HCT116 (cell line): ENCODE measurements around the gene ELN. TPM values are rescaled to one million over a fixed set of nuclear protein-coding genes. Genes with fewer than 3 reads are reported as not detected.
A peak's percentile ranks its signal among the peaks of the same experiment; 100 is the strongest.

Experiments used
- ATAC-seq: fragments of 200-7000 bp; cut with Tn5 transposase; 2 replicates; pipeline ENCODE4 v1.9.1; 2020; ENCODE audit warnings: mild to moderate bottlenecking, moderate library complexity
- BruUV-seq: library from RNA; stranded (reverse); fragments of 400-500 nt; replicated peaks from 2 replicates; lab custom pipeline; 2021; lab: Mats Ljungman, UMichigan
- CTCF ChIA-PET: fragments of 300-600 bp; sonication (Branson Sonifier 250); formaldehyde crosslinking; loops from one replicate; lab custom pipeline; 2021; ENCODE audit warnings: antibody characterized with exemption; lab: Charles Lee
- POLR2A ChIA-PET: fragments of 300-600, 350-600 bp; sonication (Branson Sonifier 250); formaldehyde crosslinking; loops from one replicate; lab custom pipeline; 2021; ENCODE audit warnings: antibody characterized with exemption; lab: Charles Lee
- RAD21 ChIA-PET, 2 experiments: fragments of 300-600 bp; sonication (Branson Sonifier 250); formaldehyde crosslinking; loops; one replicate each; lab custom pipeline; 2023; ENCODE audit warnings: low total read pairs in 2 of 2; ENCODE audit not compliant: uncharacterized antibody in 2 of 2, unreplicated experiment in 2 of 2, low non-redundant PET in 1 of 2; lab: Charles Lee
- DNase-seq: peaks from one replicate; pipeline ENCODE4 v3.0.0-alpha.2; 2010; ENCODE audit warnings: low read depth, low spot score
- H2AFZ ChIP-seq: fragments of 200-600 bp; shearing (Covaris generic), sonication (generic); 2 replicates; pipeline ENCODE4 v1.6.1; 2017; ENCODE audit warnings: low read depth, mixed run types, mixed read lengths, antibody characterized with exemption, low read length; ENCODE audit not compliant: poor library complexity, severe bottlenecking
- H3K27ac ChIP-seq: 2 replicates; pipeline ENCODE4 v1.5.1; 2012; ENCODE audit warnings: low read depth, low read length
- H3K27me3 ChIP-seq: fragments of 200-600 bp; sonication (generic); 2 replicates; pipeline ENCODE4 v1.6.1; 2016; ENCODE audit warnings: mixed run types, low read length, mixed read lengths; ENCODE audit not compliant: insufficient read depth
- H3K36me3 ChIP-seq, 2 experiments: fragments of 200-500 bp in 1 of 2; fragments of 200-600 bp in 1 of 2; sonication (Bioruptor generic) in 1 of 2; sonication (generic) in 1 of 2; 2 replicates each; pipeline versions ENCODE4 v1.5.1 to v1.6.1; 2014 to 2016; ENCODE audit warnings: low read length in 2 of 2, inconsistent platforms in 1 of 2, mixed read lengths in 1 of 2, mixed run types in 1 of 2; ENCODE audit not compliant: insufficient read depth in 2 of 2, control insufficient read depth in 1 of 2
- H3K4me1 ChIP-seq, 2 experiments: fragments of 200-600 bp in 1 of 2; sonication (generic) in 1 of 2; 2 replicates each; pipeline versions ENCODE4 v1.5.1 to v1.6.1; 2012 to 2017; ENCODE audit warnings: low read length in 2 of 2, inconsistent platforms in 1 of 2, mild to moderate bottlenecking in 1 of 2, mixed read lengths in 1 of 2, mixed run types in 1 of 2, moderate library complexity in 1 of 2; ENCODE audit not compliant: insufficient read depth in 2 of 2, control insufficient read depth in 1 of 2
- H3K4me2 ChIP-seq: fragments of 200-600 bp; sonication (generic); 2 replicates; pipeline ENCODE4 v1.6.1; 2017; ENCODE audit warnings: mixed run types, low read length, mixed read lengths
- H3K4me3 ChIP-seq, 2 experiments: fragments of 200-600 bp in 1 of 2; sonication (generic) in 1 of 2; replicated peaks in 1 of 2; 2 replicates each; pipeline ENCODE4 v1.5.1; 2011 to 2016; ENCODE audit warnings: low read length in 2 of 2, control low read depth in 1 of 2, low read depth in 1 of 2, mild to moderate bottlenecking in 1 of 2, mixed read lengths in 1 of 2, mixed run types in 1 of 2
- H3K79me2 ChIP-seq: fragments of 200-600 bp; sonication (generic); 2 replicates; pipeline ENCODE4 v1.6.1; 2017; ENCODE audit warnings: mild to moderate bottlenecking, mixed run types, low read length, moderate library complexity, mixed read lengths; ENCODE audit not compliant: insufficient read depth
- H3K9ac ChIP-seq: fragments of 200-600 bp; sonication (generic); 2 replicates; pipeline ENCODE4 v1.6.1; 2016; ENCODE audit warnings: low read length, mixed read lengths
- H3K9me2 ChIP-seq: fragments of 200-600 bp; sonication (generic), shearing (Covaris generic); 2 replicates; pipeline ENCODE4 v1.6.1; 2017; ENCODE audit warnings: mixed run types, mild to moderate bottlenecking, moderate library complexity; ENCODE audit not compliant: insufficient read depth
- H3K9me3 ChIP-seq, 2 experiments: fragments of 200-500 bp in 1 of 2; fragments of 200-600 bp in 1 of 2; sonication (Bioruptor generic) in 1 of 2; sonication (generic) in 1 of 2; 2 replicates each; pipeline ENCODE4 v1.6.1; 2014 to 2017; ENCODE audit warnings: low read length in 2 of 2, mixed read lengths in 2 of 2, inconsistent platforms in 1 of 2, low read depth in 1 of 2, mild to moderate bottlenecking in 1 of 2, mixed run types in 1 of 2, moderate library complexity in 1 of 2; ENCODE audit not compliant: control insufficient read depth in 1 of 2, insufficient read depth in 1 of 2
- H4K20me1 ChIP-seq: fragments of 200-600 bp; sonication (generic), shearing (Covaris generic); 2 replicates; pipeline ENCODE4 v1.6.1; 2017; ENCODE audit warnings: mixed run types, mild to moderate bottlenecking, moderate library complexity; ENCODE audit not compliant: insufficient read depth
- CBX3 ChIP-seq: IDR thresholded peaks from 2 replicates; pipeline ENCODE4 v1.6.1; 2012; ENCODE audit warnings: low read depth
- CEBPB ChIP-seq: IDR thresholded peaks from 2 replicates; pipeline ENCODE4 v1.6.1; 2012; ENCODE audit warnings: low read depth
- EZH2 ChIP-seq: fragments of 200-600 bp; sonication (generic); IDR thresholded peaks from 2 replicates; pipeline ENCODE4 v1.6.1; 2017; ENCODE audit warnings: antibody characterized with exemption, mixed run types
- EZH2phosphoT487 ChIP-seq: fragments of 200-600 bp; IDR thresholded peaks from 2 replicates; pipeline ENCODE4 v1.6.1; 2018; ENCODE audit warnings: antibody characterized with exemption, borderline replicate concordance
- FOSL1 ChIP-seq: IDR thresholded peaks from 2 replicates; pipeline ENCODE4 v1.6.1; 2012; ENCODE audit warnings: low read depth
- JUND ChIP-seq: IDR thresholded peaks from 2 replicates; pipeline ENCODE4 v1.6.1; 2012
- POLR2A ChIP-seq: IDR thresholded peaks from 2 replicates; pipeline ENCODE4 v1.7.0; 2011; ENCODE audit warnings: borderline replicate concordance; ENCODE audit not compliant: insufficient read depth, insufficient read length; ENCODE audit errors: extremely low read depth
- SIN3A ChIP-seq: IDR thresholded peaks from 2 replicates; pipeline ENCODE4 v1.6.1; 2012; ENCODE audit warnings: low read depth
- SP1 ChIP-seq: IDR thresholded peaks from 2 replicates; pipeline ENCODE4 v1.6.1; 2012; ENCODE audit warnings: low read depth
- SRF ChIP-seq: IDR thresholded peaks from 2 replicates; pipeline ENCODE4 v1.6.1; 2012; ENCODE audit warnings: low read depth
- YY1 ChIP-seq: IDR thresholded peaks from 2 replicates; pipeline ENCODE4 v1.6.1; 2011; ENCODE audit warnings: low read length, low read depth, moderate library complexity, mild to moderate bottlenecking; ENCODE audit not compliant: insufficient replicate concordance; ENCODE audit errors: extremely low read depth
- intact Hi-C: fragments of 100-400 bp; cut with micrococcal nuclease; formaldehyde crosslinking; loops from 2 replicates; pipeline ENCODE4 v1.10.0; 2022
- total RNA-seq: library from RNA; stranded (reverse); gene quantifications from one replicate; pipeline ENCODE4 v1.2.1, GENCODE V29; 2021; ENCODE audit not compliant: unreplicated experiment
- TF ChIP-seq, protein P1 (sequence below): IDR thresholded peaks from 2 replicates; pipeline ENCODE4 v1.6.1; 2011; ENCODE audit warnings: mild to moderate bottlenecking, low read length, moderate library complexity; ENCODE audit not compliant: insufficient replicate concordance; ENCODE audit errors: extremely low read depth
- TF ChIP-seq, protein P2 (sequence below): IDR thresholded peaks from 2 replicates; pipeline ENCODE4 v1.6.1; 2012

ELN gene
- total RNA-seq, 1 experiment from 2014 or later, result 0.17 TPM

DNA sequence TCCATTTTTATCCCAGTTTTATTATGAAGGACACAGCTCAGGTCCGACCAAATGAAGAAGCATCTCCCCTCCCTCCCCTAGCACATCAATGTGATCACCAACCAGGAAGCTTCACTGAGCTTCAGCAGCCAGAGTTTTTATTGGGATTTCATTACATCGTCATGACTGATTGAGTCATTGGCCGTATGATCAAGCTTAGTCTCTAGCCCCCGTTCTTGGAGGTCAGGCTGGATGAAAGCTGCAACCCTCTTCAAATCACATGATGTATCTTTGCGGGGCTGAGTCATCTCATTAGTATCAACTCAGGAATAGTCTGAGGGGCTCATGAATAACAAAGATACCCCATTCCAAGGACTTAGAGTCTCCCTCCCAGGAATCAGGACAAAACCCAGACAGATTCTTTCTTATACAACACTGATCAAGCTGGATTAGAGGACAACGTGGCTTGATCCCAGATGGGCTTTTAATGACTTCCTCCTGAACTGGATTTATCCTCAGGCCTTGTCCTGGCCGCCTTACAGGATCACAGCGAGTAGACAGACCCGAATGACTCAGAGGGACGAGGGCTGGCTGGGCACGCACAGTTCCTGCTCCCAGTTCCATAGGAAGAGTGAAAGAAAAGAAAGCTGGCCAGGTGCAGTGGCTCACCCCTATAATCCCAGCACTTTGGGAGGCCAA is 70.1 kb downstream of the ELN start:
- Histone ChIP-seq H3K27ac (peak overlapping the region; percentile 27; the same call in 1 of the 2 replicates), H2AFZ (no peak overlapping the region)

DNA sequence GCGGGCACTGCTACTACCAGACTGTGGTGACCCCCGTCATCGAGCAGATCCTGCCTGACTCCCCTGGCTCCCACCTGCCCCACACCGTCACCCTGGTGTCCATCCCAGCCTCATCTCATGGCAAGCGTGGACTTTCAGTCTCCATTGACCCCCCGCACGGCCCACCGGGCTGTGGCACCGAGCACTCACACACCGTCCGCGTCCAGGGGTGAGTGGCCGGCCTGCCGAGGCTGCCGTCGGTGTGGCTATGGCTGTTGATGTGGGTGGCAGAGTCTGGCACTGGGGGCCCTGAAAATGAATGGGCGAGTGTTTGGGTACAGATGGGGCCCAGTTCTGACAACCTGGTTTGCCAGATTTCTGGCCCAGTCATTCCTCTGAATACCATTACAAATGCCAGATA is 71.1 kb downstream of the ELN start:
- ChIA-PET CTCF (no interaction called here), RAD21 (no interaction called here), POLR2A (no interaction called here)
- no peak for ATAC-seq
- Histone ChIP-seq H3K27me3 (no peaks in the 10 kb centered on the region), H3K27ac (no peak overlapping the region), H3K9me3 (peaks cover 0 to 13% of the 10 kb centered on the region in 2 experiments; a peak in 1 of 4 replicates), H3K4me1 (peaks cover 29 to 46% of the 10 kb centered on the region in 2 experiments), H4K20me1 (no peaks in the 10 kb centered on the region), H3K4me3 (no peak overlapping the region), H3K9ac (no peak overlapping the region), H3K79me2 (peaks cover 9% of the 10 kb centered on the region; the same call in 1 of the 2 replicates), H3K4me2 (no peak overlapping the region), H2AFZ (no peak overlapping the region), H3K9me2 (no peaks in the 10 kb centered on the region), H3K36me3 (peaks cover 28 to 36% of the 10 kb centered on the region in 2 experiments; a peak in 3 of 4 replicates)
- TF ChIP-seq CEBPB, result no peak
- TF ChIP-seq, protein P1, sequence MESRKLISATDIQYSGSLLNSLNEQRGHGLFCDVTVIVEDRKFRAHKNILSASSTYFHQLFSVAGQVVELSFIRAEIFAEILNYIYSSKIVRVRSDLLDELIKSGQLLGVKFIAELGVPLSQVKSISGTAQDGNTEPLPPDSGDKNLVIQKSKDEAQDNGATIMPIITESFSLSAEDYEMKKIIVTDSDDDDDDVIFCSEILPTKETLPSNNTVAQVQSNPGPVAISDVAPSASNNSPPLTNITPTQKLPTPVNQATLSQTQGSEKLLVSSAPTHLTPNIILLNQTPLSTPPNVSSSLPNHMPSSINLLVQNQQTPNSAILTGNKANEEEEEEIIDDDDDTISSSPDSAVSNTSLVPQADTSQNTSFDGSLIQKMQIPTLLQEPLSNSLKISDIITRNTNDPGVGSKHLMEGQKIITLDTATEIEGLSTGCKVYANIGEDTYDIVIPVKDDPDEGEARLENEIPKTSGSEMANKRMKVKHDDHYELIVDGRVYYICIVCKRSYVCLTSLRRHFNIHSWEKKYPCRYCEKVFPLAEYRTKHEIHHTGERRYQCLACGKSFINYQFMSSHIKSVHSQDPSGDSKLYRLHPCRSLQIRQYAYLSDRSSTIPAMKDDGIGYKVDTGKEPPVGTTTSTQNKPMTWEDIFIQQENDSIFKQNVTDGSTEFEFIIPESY, result no peak
- no TSS peak for BruUV-seq
- intact Hi-C loops, result no loop called here
- DNase-seq, result no peak

More for the DNA sequence above, 70.1 kb downstream of the ELN start:
- ChIA-PET RAD21 (no interaction called here), CTCF (no interaction called here), POLR2A (no interaction called here)
- peak; percentile 37; the same call in 1 of the 2 replicates for TF ChIP-seq FOSL1
- no peak for TF ChIP-seq POLR2A
- peak; percentile 57 for TF ChIP-seq JUND
- TF ChIP-seq EZH2phosphoT487, result no peak
- TF ChIP-seq, protein P2, sequence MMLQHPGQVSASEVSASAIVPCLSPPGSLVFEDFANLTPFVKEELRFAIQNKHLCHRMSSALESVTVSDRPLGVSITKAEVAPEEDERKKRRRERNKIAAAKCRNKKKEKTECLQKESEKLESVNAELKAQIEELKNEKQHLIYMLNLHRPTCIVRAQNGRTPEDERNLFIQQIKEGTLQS, result no peak
- TF ChIP-seq SIN3A, result no peak
- TF ChIP-seq SRF, result no peak
- peak; percentile 39; the same call in 1 of the 2 replicates for TF ChIP-seq SP1
- no peak for TF ChIP-seq CEBPB
- TF ChIP-seq YY1, result no peak
- TF ChIP-seq EZH2, result no peak
- TF ChIP-seq CBX3, result peak; percentile 87; the same call in 1 of the 2 replicates
- H3K4me3 ChIP-seq, result no peak overlapping the region
- H3K36me3 ChIP-seq, result peaks cover 28 to 36% of the 10 kb centered on the region in 2 experiments; a peak in 3 of 4 replicates
- ATAC-seq (no peak), DNase-seq (no peak)
- no peaks in the 10 kb centered on the region for H3K27me3 ChIP-seq
- H4K20me1 ChIP-seq, result no peaks in the 10 kb centered on the region
- peaks cover 0 to 13% of the 10 kb centered on the region in 2 experiments; a peak in 1 of 4 replicates for H3K9me3 ChIP-seq
- H3K4me2 ChIP-seq, result peak overlapping the region; percentile 40
- intact Hi-C loops, result no loop called here
- BruUV-seq, result no TSS peak
- peaks cover 9% of the 10 kb centered on the region; the same call in 1 of the 2 replicates for H3K79me2 ChIP-seq
- no peak overlapping the region for H3K9ac ChIP-seq
- peaks cover 28 to 46% of the 10 kb centered on the region in 2 experiments for H3K4me1 ChIP-seq
- no peaks in the 10 kb centered on the region for H3K9me2 ChIP-seq
